GM21367 (cell line): ENCODE measurements around the gene TECTA.
"Not testable (repeated sequence)": the region's sequence is repeated elsewhere in the genome, so short reads cannot be mapped to it uniquely, and the experiment has no call there.

Experiments used
- ATAC-seq: cut with Tn5 transposase; IDR thresholded peaks from one replicate; pipeline ENCODE4 v1.9.1; 2021; ENCODE audit not compliant: unreplicated experiment

TECTA gene

DNA sequence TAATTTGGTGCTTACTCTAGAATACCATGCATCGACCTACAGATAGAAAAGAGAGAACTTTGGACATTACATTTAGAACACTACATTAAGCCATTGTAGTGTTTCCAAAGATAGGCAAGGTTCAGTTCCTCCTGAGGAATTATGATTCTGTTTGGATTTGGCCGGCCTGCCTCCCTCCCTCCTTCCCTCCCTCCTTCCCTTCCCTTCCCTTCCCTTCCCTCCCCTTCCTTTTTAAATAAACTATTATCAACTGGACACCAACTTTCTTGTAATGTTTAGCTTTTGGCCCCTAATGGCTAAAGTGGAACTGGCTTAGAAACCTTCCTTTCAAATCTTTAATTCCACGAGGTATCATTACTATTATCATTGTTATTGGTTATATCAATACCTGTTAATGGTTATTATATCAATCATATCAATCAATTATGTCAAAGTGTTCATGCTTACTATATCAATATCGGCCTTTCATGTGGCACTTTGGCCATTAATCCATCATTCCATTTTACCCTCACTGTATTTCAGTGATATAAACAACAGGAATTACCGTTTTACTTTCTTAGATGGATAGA, 60.4 kb downstream of the TECTA start:
- ATAC-seq = no peak

- no peak for ATAC-seq
Observed at GRCh38 chr11:121163658-121164308, 62.7 kb downstream of the TECTA start.

DNA sequence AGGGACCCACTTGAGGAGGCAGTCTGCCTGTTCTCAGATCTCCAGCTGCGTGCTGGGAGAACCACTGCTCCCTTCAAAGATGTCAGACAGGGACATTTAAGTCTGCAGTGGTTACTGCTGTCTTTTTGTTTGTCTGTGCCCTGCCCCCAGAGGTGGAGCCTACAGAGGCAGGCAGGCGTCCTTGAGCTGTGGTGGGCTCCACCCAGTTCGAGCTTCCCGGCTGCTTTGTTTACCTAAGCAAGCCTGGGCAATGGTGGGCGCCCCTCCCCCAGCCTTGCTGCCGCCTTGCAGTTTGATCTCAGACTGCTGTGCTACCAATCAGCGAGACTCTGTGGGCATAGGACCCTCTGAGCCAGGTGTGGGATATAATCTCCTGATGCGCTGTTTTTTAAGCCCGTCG, 76.6 kb downstream of the TECTA start:
- ATAC-seq = not testable (repeated sequence)

DNA sequence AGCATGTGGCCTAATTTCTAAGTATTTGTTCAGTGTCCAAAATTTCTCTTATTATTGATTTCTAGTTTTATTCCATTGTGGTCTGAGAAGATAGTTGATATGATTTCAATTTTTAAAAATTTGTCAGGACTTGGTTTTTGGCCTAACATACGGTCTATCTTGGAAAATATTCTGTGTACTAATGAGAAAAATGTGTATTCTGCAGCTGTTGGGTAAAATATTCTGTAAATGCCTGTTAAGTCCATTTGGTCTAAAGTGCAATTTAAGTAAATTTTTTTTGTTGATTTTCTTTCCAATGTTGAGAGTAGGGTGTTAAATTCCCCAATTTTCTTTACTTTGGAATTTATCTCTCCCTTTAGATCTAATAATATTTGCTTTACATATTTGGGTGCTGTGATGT, 78.3 kb downstream of the TECTA start:
- ATAC-seq = no peak

GRCh38 chr11:121180183-121180582, 79.1 kb downstream of the TECTA start:
- no peak for ATAC-seq

DNA sequence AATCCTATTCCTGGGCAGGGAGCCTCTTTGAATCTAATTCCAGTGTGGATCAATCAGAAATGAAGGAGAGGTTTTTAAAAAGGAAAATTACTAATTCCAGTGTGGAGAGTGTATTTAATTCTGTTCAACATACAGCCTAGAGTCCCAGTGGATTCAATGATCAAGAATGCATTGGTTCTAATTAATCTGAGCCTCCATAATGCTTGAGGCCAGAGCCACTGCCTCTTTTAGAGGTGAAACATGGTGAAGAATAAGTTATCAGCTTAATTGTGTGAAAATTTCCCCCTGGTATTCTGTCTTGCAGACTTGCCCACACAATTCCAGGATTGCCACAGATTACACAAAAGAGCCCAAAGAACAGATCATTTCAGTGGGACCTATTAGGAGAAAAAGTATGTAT, 87.7 kb downstream of the TECTA start:
- ATAC-seq = no peak

DNA sequence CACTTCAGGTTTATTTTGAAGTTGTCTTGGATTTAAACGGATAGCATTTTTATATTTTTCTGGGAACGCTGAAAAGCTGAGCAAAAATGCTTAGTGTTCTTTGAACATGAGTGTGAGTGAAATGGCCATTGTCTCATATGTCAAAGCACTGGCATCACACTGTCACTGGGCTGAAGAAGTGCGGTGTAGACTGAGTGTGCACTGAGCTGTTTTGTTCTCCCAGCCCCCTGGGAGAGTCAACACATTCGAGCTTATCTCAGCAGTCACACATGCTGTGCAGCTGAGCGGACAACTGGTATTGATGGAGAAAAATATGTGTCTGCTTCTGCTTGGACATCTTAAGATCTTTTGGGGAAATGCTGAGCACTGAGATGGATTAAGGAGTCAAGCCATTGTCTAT, 90.8 kb downstream of the TECTA start:
- no peak for ATAC-seq

DNA sequence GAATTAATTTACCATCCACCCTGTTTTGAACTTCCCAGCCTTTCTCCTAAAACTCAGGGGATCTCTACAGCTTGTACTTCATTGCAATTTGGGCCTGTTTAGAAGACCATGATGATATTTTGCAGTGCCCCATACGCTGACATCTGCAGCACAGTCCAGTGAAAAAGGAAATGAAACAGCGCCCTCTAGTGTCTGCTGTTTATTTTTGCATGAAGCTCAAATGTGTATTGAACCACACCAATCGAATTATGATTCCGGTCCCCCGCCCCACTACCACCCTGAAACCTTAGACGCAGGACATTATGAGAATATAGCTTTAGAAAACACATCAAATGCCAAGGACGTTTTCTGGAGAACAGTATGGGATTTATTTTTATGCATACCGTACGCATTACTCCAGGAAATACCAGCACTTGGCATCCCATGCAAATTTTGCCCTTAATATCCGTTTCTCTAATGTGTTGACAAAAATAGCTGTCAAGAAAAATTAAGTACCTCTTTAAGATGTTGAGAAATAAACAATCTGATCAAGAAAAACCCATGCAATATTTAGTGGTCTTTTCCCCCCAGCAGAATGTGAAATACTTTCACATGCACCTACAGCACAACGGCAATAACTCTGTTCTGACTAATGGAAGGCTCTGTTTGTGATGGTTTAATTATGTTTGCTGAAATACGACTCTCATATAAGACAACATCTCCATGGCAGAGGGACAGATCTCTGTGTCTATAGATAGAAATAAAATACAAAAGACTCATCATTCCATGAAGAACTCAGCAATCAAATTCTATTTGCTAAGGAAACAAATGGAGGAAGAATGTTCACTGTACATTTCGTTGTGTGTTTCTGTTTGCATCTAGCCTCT, 93.9 kb downstream of the TECTA start:
- ATAC-seq = no peak

- no peak for ATAC-seq
Observed at GRCh38 chr11:121198491-121198890, 97.4 kb downstream of the TECTA start.

DNA sequence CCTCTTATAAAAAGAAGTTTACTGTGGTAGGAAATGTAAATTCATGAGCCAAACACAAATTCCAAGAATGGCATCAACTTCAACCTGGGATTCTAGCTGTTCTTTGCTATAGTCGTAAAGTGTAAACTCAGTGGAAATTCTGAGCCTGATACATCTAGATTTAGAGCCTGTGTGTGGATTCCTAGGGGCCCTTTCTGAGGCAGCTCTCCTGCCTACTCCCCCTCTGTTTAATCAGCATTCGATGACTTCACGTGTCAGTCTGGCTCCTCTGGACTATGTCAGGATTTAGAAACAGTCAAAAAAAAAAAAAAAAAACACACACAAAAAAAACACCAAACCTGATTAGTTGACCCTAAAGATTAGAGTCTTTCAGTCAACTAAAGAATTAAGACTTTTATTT, 98.5 kb downstream of the TECTA start:
- ATAC-seq = no peak

- ATAC-seq = no peak
Observed at GRCh38 chr11:121206810-121207209, 105.8 kb downstream of the TECTA start.

- peak; percentile 59 for ATAC-seq
Observed at GRCh38 chr11:121207485-121208115, 106.6 kb downstream of the TECTA start.

GRCh38 chr11:121210445-121211080, 109.5 kb downstream of the TECTA start:
- ATAC-seq = no peak

GRCh38 chr11:121211626-121212025, 110.6 kb downstream of the TECTA start:
- no peak for ATAC-seq

GRCh38 chr11:121212536-121213361, 111.7 kb downstream of the TECTA start:
- ATAC-seq = no peak

DNA sequence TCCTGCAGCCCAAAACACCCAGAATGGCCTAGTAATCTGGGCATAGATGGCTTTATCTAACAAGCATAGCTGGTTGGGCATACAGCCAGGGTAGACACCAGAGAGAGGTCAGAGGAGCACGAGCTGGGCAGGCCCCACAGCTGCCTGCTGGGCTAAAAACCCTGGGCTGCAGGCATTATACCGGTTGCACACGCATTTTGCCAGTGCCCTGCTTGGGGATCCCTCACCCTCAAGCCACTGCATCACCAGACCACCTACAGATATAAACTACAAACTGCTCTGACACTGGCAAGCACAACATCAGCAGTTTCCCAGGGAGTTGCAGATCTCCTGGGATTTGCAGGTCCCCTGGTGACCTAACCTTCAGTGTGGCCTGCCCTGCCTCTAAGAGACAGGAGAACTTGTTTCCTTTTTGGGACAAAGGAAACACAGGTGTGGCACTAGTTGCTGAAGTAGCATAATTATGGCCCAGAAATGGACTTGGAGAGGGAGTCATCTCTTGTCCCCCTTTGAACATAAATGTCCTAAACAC, 112.4 kb downstream of the TECTA start:
- no peak for ATAC-seq

- no peak for ATAC-seq
Observed at GRCh38 chr11:121214861-121215260, 113.8 kb downstream of the TECTA start.

GRCh38 chr11:121221496-121222200, 120.6 kb downstream of the TECTA start:
- ATAC-seq = no peak

- ATAC-seq = no peak
Observed at GRCh38 chr11:121223161-121223560, 122.1 kb downstream of the TECTA start.
